GM18505 (cell line): Measurements from ENCODE around the gene IGF1R.
A peak's percentile ranks its signal among the peaks of the same experiment; 100 is the strongest.

Experiments used
- ATAC-seq: cut with Tn5 transposase; IDR thresholded peaks from one replicate; pipeline ENCODE4 v1.9.1; 2021; ENCODE audit not compliant: unreplicated experiment
- POLR2A ChIP-seq: IDR thresholded peaks from 4 replicates; pipeline ENCODE4 v1.6.1; 2011; ENCODE audit warnings: borderline replicate concordance; ENCODE audit not compliant: insufficient read depth, insufficient read length; ENCODE audit errors: extremely low read depth

Gene IGF1R

DNA sequence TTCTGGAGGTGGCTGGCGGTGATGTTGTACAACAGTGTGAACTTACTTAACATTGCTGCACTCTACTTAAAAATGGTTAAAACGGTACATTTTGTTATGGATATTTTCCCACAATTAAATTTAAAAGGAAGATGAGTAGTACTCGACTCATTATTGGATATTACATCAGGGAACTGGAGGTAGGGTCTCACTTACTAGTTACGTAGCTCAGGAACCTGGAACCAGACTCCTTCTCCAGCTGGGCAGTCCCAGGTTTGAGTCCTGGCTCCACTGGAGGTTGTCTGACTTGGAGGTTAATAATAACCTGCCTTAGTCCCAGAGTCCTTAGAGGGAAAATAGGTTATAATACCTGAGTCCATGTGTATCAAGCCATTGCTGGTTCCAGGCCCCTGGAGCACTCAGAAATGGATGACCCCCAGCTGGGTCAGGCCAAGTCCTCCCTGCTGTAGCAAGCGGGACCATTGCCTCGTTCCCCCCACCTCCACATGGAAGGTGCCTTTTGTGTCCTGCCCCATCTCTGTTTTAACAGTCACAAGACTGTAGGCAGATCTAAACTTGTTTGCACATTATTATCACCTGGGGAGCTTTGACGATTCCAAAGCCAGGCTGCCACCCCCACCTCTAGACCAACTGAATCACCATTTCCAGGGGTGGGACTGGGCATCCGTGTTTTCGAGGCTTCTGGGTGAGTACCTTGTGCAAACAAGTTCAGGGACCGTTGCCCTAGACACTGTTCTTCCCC lies 126.6 kb downstream of the IGF1R start:
- ATAC-seq, result no peak
- no peak for TF ChIP-seq POLR2A

DNA sequence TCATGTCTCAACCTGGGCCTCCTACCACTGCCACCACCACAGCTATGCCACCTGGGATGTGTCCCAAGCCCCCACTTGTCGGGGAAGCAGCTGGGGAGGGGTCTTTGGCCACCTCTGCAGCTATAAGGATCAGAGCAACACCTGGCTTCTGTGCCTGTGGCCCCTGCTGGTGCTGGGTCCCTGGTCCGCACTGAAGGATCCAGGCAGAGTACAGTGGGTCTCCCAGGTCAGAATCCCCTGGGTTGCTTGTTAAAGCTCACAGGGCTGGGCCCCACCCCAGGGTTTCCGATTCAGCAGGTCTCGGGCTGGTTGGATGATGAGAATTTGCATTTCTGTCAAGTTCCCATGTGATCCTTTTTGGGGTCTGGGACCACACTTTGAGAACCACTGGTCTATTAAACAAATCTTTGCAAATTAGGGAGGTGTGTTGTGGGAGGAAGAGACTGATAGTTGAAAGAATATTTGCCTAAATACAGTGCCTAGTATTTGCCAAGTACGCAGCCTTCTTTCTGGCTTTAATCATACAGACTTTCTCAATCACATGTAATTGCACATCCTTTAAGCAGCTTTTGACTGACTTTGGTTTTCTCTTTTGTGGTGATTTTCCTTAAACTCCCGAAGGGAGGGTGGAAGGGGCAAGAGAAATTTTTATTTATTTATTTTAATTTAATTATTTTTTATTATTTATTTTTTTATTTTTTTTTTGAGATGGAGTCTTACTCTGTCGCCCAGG lies 127.3 kb downstream of the IGF1R start:
- no peak for TF ChIP-seq POLR2A
- ATAC-seq, result no peak

DNA sequence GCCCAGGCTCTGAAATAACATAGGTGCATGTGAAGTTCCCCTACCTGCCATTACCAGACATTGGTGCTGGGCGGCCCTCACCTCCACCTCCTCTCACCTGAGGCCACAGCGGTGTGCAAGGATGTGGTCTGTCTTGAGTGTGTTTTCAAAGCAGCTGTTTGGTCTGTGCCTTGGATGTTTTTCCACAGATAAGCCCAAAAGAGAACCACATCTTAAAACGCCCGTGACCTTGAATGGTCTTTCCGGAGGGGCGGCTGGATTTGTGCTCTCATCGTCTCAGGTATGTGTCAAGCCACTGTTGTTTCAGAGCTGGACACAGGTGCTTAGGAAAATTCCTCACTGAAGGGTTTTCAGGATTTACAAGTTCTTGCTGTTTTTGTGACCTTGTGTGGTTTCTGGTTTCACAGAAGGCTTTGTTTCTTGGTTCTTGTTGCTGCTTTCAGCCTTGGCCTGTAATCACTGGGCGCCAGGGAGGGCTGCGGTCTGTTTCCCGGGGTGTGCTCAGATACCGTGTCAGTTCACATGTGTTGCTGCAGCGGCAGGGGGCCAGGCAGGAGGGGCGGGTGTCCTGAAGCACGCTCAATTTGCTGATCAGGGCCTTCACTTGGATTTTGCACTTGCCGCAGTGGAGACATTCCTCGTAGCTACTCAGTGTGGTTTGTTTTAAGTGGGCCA lies 128.4 kb downstream of the IGF1R start:
- no peak for TF ChIP-seq POLR2A

GRCh38 chr15:98777426-98777825 lies 129.1 kb downstream of the IGF1R start:
- no peak for ATAC-seq
- no peak for TF ChIP-seq POLR2A

More for the DNA sequence above, 128.4 kb downstream of the IGF1R start:
- peak; percentile 87 for ATAC-seq

DNA sequence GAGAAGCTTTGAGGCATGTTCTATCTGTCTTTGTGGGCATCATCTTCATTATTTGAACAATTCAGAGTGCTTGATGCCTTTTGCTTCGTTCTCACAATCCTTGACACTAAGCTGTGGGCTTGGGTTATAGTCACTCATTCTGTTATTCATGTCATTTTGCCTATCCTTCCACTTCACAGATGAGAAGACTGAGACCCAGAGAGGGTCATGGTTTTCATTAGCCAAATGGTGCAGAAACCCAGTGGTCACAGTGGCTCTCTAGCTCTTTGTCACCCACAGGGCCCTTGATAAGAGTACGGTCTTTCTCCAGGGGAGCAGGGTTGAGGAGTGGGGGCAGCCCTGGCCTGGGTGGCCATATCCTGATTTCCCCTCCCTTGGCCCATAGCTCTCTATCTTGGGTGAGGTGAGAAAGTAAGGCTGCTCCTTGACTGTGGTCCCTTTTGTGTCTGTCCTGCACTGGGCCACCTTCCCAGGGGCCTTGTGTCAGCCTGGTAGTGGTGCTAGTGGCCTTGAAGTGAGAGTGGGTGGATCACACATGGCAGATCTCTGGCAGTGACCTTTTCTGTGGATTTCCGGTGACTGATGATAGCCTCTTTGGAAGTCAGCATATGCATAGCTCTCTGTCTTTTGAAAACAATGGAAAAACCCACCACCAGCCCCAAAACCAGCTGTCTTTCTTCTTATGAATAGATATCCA lies 130.1 kb downstream of the IGF1R start:
- no peak for TF ChIP-seq POLR2A
- no peak for ATAC-seq

DNA sequence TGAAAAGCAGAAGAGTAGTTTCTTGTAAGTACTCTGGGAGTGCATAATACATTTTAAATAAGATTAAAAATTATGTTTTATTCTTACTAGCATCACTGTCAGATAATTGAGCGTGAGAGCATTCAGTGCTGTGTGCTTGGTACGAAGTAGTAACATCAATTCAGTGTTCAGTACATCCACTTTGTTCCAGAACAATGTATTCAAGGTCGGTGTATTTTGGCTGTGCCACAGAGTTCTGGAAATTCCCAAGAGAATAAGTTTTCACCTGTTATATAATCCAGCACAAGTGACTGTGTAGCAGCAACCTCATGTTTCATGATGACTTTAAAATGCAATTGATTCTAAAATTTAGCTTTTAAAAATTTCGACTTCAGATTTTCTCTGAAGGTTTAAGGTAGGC lies 130.6 kb downstream of the IGF1R start:
- no peak for ATAC-seq
- TF ChIP-seq POLR2A, result no peak

GRCh38 chr15:98779463-98780071 lies 131.2 kb downstream of the IGF1R start:
- peak; percentile 62 for ATAC-seq
- TF ChIP-seq POLR2A, result no peak

- no peak for TF ChIP-seq POLR2A
- ATAC-seq, result no peak
These were observed 133.5 kb downstream of the IGF1R start for GRCh38 chr15:98781838-98782237.

GRCh38 chr15:98782801-98783200 lies 134.5 kb downstream of the IGF1R start:
- no peak for TF ChIP-seq POLR2A
- ATAC-seq, result no peak

- TF ChIP-seq POLR2A, result no peak
- ATAC-seq, result no peak
These were observed 137.1 kb downstream of the IGF1R start for GRCh38 chr15:98785431-98785806.

DNA sequence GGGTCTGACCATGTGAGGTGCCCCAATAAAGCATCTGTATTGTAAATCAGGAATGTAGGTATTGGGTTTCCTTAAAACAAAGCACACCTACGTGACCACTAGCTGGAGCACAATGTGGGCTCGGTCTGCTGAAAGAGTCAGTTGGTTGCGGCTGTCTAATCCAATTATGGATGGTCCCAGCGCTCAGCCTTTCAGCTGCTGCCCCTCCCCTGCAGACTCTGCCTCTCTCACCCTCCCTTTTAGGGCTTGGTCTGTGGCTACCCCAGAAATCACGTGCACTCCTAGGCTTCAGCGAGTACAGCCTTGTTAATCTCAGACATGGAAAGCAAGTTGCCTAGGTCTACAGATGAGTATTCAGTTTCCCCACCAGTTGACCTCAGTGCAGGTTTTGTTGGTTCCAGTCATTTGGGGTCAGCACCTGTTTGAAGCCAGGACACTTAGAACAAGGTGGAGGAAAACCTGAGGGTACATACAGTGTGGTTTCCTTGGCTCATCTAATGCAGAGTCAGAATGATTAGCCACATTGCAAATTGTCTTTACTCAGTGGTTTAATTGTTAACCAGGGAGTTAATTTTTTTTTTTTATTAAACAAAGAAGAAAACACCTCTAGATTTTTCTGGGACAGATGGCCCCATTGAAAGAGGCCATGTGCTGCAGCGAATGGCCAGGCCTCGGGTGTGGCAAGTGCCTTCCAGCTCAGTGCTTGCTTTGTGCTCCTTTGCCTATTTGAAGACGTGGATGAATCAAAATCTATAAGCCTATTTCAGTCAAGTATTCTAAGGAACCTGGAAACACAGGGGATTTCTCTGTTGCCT lies 137.7 kb downstream of the IGF1R start:
- ATAC-seq, result peak; percentile 79
- TF ChIP-seq POLR2A, result no peak

- ATAC-seq, result no peak
- TF ChIP-seq POLR2A, result no peak
These were observed 138.4 kb downstream of the IGF1R start for GRCh38 chr15:98786717-98787116.
